MCF 10A (cell line): ENCODE data around the gene TRNAU1AP. TPM values are rescaled to one million over a fixed set of nuclear protein-coding genes. Genes with fewer than 3 reads are reported as not detected.

Source experiments
- BruUV-seq: library from RNA; stranded (reverse); fragments of 400-500 nt; replicated peaks from 2 replicates; lab custom pipeline; 2021; lab: Mats Ljungman, UMichigan
- CTCF ChIA-PET: fragments of 300-600 bp; sonication (Branson Sonifier 250); formaldehyde crosslinking; extraction: SDS; loops from one replicate; lab custom pipeline; 2021; ENCODE audit warnings: antibody characterized with exemption, inconsistent platforms; lab: Yijun Ruan, JAX
- POLR2A ChIA-PET: fragments of 300-600, 350-650 bp; sonication (Branson Sonifier 250); formaldehyde crosslinking; extraction: SDS; loops from one replicate; lab custom pipeline; 2020; ENCODE audit warnings: antibody characterized with exemption, inconsistent platforms; lab: Yijun Ruan, JAX
- DNase-seq: peaks from one replicate; pipeline ENCODE4 v3.0.0-alpha.2; 2018; ENCODE audit not compliant: unreplicated experiment
- H3K27ac Mint-ChIP-seq: one replicate; pipeline ENCODE4 v1.8.0; 2022; ENCODE audit warnings: mild to moderate bottlenecking, low read depth, mixed read lengths; ENCODE audit not compliant: unreplicated experiment
- H3K27me3 Mint-ChIP-seq: one replicate; pipeline ENCODE4 v1.8.0; 2022; ENCODE audit warnings: mixed read lengths; ENCODE audit not compliant: insufficient read depth, unreplicated experiment
- H3K36me3 Mint-ChIP-seq: one replicate; pipeline ENCODE4 v1.8.0; 2022; ENCODE audit warnings: mild to moderate bottlenecking, moderate library complexity, mixed read lengths; ENCODE audit not compliant: insufficient read depth, unreplicated experiment
- H3K4me1 Mint-ChIP-seq: one replicate; pipeline ENCODE4 v1.8.0; 2022; ENCODE audit warnings: mixed read lengths; ENCODE audit not compliant: insufficient read depth, unreplicated experiment
- H3K4me3 Mint-ChIP-seq: one replicate; pipeline ENCODE4 v1.8.0; 2022; ENCODE audit warnings: mild to moderate bottlenecking, moderate library complexity, mixed read lengths; ENCODE audit not compliant: unreplicated experiment
- H3K9me3 Mint-ChIP-seq: one replicate; pipeline ENCODE4 v1.8.0; 2022; ENCODE audit warnings: mixed read lengths; ENCODE audit not compliant: unreplicated experiment
- CTCF ChIP-seq: fragments of 200-600 bp; IDR thresholded peaks from one replicate; pipeline ENCODE4 v1.8.0; 2022; ENCODE audit warnings: antibody characterized with exemption, mild to moderate bottlenecking; ENCODE audit not compliant: unreplicated experiment
- intact Hi-C: fragments of 100-400 bp; cut with micrococcal nuclease; formaldehyde crosslinking; loops from 2 replicates; pipeline ENCODE4 v1.14.1; 2022
- total RNA-seq: library from RNA; stranded (reverse); gene quantifications from 2 replicates; pipeline ENCODE4 v1.2.3, GENCODE V29; 2022

TRNAU1AP gene
- total RNA-seq, 1 experiment from 2014 or later = 28.2 TPM

- DNase-seq = no peak
- no peaks in the 10 kb centered on the region for H3K9me3 Mint-ChIP-seq
- BruUV-seq = no TSS peak
- H3K27me3 Mint-ChIP-seq = no peaks in the 10 kb centered on the region
- CTCF ChIA-PET = interaction anchor here (0.9 kb wide), 1 partner anchor 46 kb away, joined by 4 read pairs; no protein-coding TSS in a partner anchor
- intact Hi-C loops = no loop called here
- no peak for TF ChIP-seq CTCF
- H3K36me3 Mint-ChIP-seq = peaks cover 89% of the 10 kb centered on the region
- no peak overlapping the region for H3K4me3 Mint-ChIP-seq
- H3K4me1 Mint-ChIP-seq = no peaks in the 10 kb centered on the region
- no peak overlapping the region for H3K27ac Mint-ChIP-seq
- POLR2A ChIA-PET = interaction anchor here (0.6 to 2.7 kb wide), 4 partner anchors 11 to 83 kb away, joined by 3 to 13 read pairs (median 7); partner anchors contain the start of gene TRNAU1AP
Measured at GRCh38 chr1:28564310-28564709, 11.4 kb downstream of the TRNAU1AP start.

- TF ChIP-seq CTCF = no peak
- no peaks in the 10 kb centered on the region for H3K27me3 Mint-ChIP-seq
- no peak for DNase-seq
- H3K4me1 Mint-ChIP-seq = no peaks in the 10 kb centered on the region
- H3K4me3 Mint-ChIP-seq = no peak overlapping the region
- H3K9me3 Mint-ChIP-seq = no peaks in the 10 kb centered on the region
- intact Hi-C loops = no loop called here
- ChIA-PET CTCF (interaction anchor here (0.5 to 0.9 kb wide), 3 partner anchors 46 to 172 kb away, joined by 3 to 4 read pairs (median 4); no protein-coding TSS in a partner anchor), POLR2A (interaction anchor here (0.6 to 2.1 kb wide), 4 partner anchors 16 to 99 kb away, joined by 3 to 13 read pairs (median 3); no protein-coding TSS in a partner anchor)
- peaks cover 87% of the 10 kb centered on the region for H3K36me3 Mint-ChIP-seq
- no TSS peak for BruUV-seq
- no peak overlapping the region for H3K27ac Mint-ChIP-seq
Measured at GRCh38 chr1:28565040-28565439, 12.2 kb downstream of the TRNAU1AP start.

- ChIA-PET CTCF (interaction anchor here (0.7 kb wide), 1 partner anchor 144 kb away, joined by 4 read pairs; no protein-coding TSS in a partner anchor), POLR2A (no interaction called here)
- intact Hi-C loops = no loop called here
- H3K4me1 Mint-ChIP-seq = no peaks in the 10 kb centered on the region
- no peak overlapping the region for H3K27ac Mint-ChIP-seq
- peaks cover 85% of the 10 kb centered on the region for H3K36me3 Mint-ChIP-seq
- H3K9me3 Mint-ChIP-seq = no peaks in the 10 kb centered on the region
- TF ChIP-seq CTCF = no peak
- H3K4me3 Mint-ChIP-seq = no peak overlapping the region
- no peak for DNase-seq
- BruUV-seq = no TSS peak
- H3K27me3 Mint-ChIP-seq = no peaks in the 10 kb centered on the region
Measured at GRCh38 chr1:28565726-28566125, 12.8 kb downstream of the TRNAU1AP start.

GRCh38 chr1:28566931-28567330 is 14.0 kb downstream of the TRNAU1AP start:
- no TSS peak for BruUV-seq
- H3K4me3 Mint-ChIP-seq = no peak overlapping the region
- TF ChIP-seq CTCF = no peak
- peaks cover 85% of the 10 kb centered on the region for H3K36me3 Mint-ChIP-seq
- H3K4me1 Mint-ChIP-seq = no peaks in the 10 kb centered on the region
- no peaks in the 10 kb centered on the region for H3K27me3 Mint-ChIP-seq
- no peak for DNase-seq
- ChIA-PET POLR2A (interaction anchor here (0.6 to 1.5 kb wide), 4 partner anchors 11 to 467 kb away, joined by 3 to 4 read pairs (median 4); no protein-coding TSS in a partner anchor), CTCF (interaction anchor here (0.6 to 0.7 kb wide), 2 partner anchors 12 to 40 kb away, joined by 3 to 5 read pairs; no protein-coding TSS in a partner anchor)
- no peak overlapping the region for H3K27ac Mint-ChIP-seq
- intact Hi-C loops = no loop called here
- no peaks in the 10 kb centered on the region for H3K9me3 Mint-ChIP-seq
